Memory B cell (primary cell): ENCODE data around the gene TTLL12.

ENCODE experiments used
- ATAC-seq: fragments of 150-1000 bp; cut with Tn5 transposase; 2 replicates; pipeline ENCODE4 v1.10.0; 2021; ENCODE audit warnings: low read depth, mild to moderate bottlenecking, moderate library complexity
- DNase-seq, 2 donors: peaks; one replicate each; pipeline ENCODE4 v3.0.0; 2022; ENCODE audit warnings: low spot score in 2 of 2
- H3K27ac Mint-ChIP-seq: one replicate; pipeline ENCODE4 v1.8.0; 2022; ENCODE audit warnings: mild to moderate bottlenecking, moderate library complexity, mixed read lengths
- H3K27me3 Mint-ChIP-seq: one replicate; pipeline ENCODE4 v1.8.0; 2022; ENCODE audit warnings: mixed read lengths
- H3K36me3 Mint-ChIP-seq: one replicate; pipeline ENCODE4 v1.8.0; 2022; ENCODE audit warnings: mild to moderate bottlenecking, mixed read lengths
- H3K4me1 Mint-ChIP-seq: one replicate; pipeline ENCODE4 v1.8.0; 2022; ENCODE audit warnings: mixed read lengths
- H3K4me3 Mint-ChIP-seq: one replicate; pipeline ENCODE4 v1.8.0; 2022; ENCODE audit warnings: mild to moderate bottlenecking, moderate library complexity, mixed read lengths
- H3K9me3 Mint-ChIP-seq: one replicate; pipeline ENCODE4 v1.8.0; 2022; ENCODE audit warnings: mixed read lengths

The TTLL12 gene

GRCh38 chr22:43208703-43209522, 22.0 kb upstream of the TTLL12 start:
- H3K36me3 Mint-ChIP-seq: no peaks in the 10 kb centered on the region

DNA sequence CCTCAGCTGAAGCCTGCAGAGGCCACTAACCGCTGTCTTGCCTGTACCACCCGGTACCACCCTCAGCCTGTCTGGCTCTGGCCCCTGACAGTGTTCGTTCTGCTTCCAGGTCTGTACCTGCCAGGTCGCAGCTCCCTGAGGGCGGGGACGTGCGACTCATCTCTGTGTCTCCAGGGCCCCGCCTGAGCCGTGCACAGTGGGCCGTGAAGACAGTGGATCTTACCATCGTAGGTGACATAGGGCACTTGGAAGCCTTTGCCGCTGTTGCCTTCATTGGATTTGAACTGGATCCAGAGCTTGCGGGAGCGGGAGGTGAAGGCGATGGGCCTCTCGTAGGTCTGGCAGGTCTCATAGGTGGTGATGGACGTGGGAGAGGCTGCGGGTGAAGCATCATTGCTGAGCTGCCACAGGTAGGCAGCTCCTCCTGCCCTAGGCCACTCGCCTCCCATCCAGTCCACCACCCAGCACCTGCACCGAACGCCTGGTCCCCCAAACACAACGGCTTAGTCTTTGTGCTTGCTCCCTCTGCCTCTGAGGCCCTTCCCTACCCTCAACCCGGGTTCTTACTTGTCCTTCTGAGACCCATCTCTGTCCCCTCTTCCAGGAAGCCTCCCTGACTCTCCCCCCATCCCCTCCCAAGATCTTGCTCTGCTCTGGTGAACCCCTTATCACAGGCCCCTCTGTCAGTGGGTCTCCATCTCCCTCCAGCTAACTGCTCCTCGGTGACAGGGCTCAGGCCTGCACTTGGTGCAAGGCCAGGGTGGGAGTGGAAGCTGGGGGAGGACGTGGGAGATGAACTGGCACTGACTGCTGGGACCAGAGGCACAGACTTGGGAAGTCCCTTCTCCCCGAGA, 21.1 kb upstream of the TTLL12 start:
- no peak for DNase-seq
- Mint-ChIP-seq H3K27ac (no peak overlapping the region), H3K4me1 (peaks cover 10% of the 10 kb centered on the region), H3K36me3 (no peaks in the 10 kb centered on the region), H3K4me3 (no peak overlapping the region), H3K9me3 (no peaks in the 10 kb centered on the region), H3K27me3 (peaks cover 26% of the 10 kb centered on the region)
- ATAC-seq: no peak

More at GRCh38 chr22:43208703-43209522, 22.0 kb upstream of the TTLL12 start:
- ATAC-seq (no peak), DNase-seq (no peak)
- Mint-ChIP-seq H3K27ac (no peak overlapping the region), H3K4me1 (peaks cover 10% of the 10 kb centered on the region), H3K27me3 (peaks cover 26% of the 10 kb centered on the region), H3K9me3 (no peaks in the 10 kb centered on the region), H3K4me3 (no peak overlapping the region)

GRCh38 chr22:43207386-43207785, 20.5 kb upstream of the TTLL12 start:
- H3K4me3 Mint-ChIP-seq: no peak overlapping the region
- H3K27me3 Mint-ChIP-seq: peaks cover 26% of the 10 kb centered on the region
- ATAC-seq (no peak), DNase-seq (no peak)
- H3K9me3 Mint-ChIP-seq: no peaks in the 10 kb centered on the region
- peaks cover 10% of the 10 kb centered on the region for H3K4me1 Mint-ChIP-seq
- H3K36me3 Mint-ChIP-seq: no peaks in the 10 kb centered on the region
- no peak overlapping the region for H3K27ac Mint-ChIP-seq

GRCh38 chr22:43206509-43207161, 19.7 kb upstream of the TTLL12 start:
- ATAC-seq: no peak
- H3K27ac Mint-ChIP-seq: no peak overlapping the region

DNA sequence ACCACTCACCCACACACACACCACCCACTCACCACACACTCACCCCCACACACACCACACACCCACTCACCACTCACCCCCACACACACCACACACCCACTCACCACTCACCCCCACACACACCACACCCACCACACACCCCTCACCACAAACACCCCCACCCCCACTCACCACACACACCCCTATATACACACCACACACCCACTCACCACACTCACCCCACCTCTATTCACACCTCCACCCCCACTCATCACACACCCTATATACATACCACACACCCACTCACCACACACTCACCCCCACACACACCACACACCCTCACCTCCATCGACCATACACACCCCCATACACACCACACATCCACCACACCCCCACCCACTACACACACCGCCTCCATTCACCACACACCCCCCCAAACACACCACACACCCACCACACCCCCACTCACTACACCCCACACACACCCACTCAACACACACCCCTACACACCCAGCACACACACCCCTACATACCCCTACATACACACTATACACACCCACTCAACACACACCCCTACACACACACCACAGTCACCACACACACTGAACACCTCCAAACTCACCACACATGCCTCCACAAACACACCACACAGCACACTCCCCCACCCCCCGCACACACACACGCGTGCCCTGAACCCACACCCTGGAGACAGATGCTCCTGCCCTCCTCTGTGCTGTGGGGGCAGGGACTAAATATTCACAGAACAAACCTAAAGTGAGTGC, 19.0 kb upstream of the TTLL12 start:
- H3K27ac Mint-ChIP-seq: no peak overlapping the region
- no peaks in the 10 kb centered on the region for H3K9me3 Mint-ChIP-seq
- peaks cover 19% of the 10 kb centered on the region for H3K27me3 Mint-ChIP-seq
- no peak for DNase-seq
- no peak overlapping the region for H3K4me3 Mint-ChIP-seq
- no peak for ATAC-seq
- H3K4me1 Mint-ChIP-seq: peaks cover 10% of the 10 kb centered on the region
- no peaks in the 10 kb centered on the region for H3K36me3 Mint-ChIP-seq

More at GRCh38 chr22:43206509-43207161, 19.7 kb upstream of the TTLL12 start:
- Mint-ChIP-seq H3K4me3 (no peak overlapping the region), H3K4me1 (peaks cover 10% of the 10 kb centered on the region), H3K36me3 (no peaks in the 10 kb centered on the region), H3K27me3 (peaks cover 22% of the 10 kb centered on the region), H3K9me3 (no peaks in the 10 kb centered on the region)
- DNase-seq: no peak

DNA sequence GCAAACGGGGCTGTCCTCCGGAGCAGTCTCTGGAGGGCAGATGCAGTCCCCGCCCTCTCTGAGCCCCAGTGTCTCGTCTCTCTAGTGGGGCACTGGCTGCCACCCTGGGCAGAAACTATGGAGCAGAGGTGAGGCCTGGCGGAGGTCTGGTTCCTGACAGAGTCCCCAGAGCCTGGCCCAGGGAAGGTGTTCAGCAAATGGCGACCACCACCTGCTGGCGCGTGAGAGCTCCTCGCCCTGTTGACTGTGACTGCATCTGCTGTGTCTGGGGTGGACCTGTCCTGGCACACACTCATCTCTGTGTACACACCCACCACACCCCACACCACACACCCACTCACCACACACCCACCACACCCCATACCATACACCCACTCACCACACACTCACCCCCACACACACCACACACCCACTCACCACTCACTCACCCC, 18.3 kb upstream of the TTLL12 start:
- DNase-seq: no peak

DNA sequence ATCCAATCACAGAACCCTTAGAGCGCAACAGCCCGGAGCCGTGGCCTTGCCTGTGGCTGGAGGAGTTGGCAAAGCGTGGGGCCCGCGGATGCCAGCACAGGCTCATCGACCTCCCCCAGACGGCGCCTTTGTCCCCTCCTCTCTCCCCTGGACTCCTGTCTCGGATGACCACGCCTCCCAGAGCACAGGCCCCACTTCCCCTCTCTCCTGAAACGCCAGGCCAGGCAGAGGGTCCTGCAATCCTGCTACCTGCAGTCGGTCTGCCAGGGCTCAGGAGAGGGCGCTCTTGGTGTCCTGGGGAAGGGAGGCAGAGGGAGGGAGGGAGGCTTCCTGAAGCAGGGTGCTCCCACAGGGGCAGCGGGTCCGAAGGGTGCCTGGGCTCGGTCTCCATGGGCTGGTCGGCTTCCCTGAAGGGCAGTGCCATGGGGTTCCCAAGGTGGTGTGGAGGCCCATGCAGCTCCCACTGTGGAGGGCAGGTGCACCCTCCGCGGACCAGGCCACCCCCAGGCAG, 16.6 kb upstream of the TTLL12 start:
- Mint-ChIP-seq H3K36me3 (no peaks in the 10 kb centered on the region), H3K27me3 (peaks cover 27% of the 10 kb centered on the region), H3K4me3 (no peak overlapping the region), H3K9me3 (no peaks in the 10 kb centered on the region), H3K27ac (no peak overlapping the region), H3K4me1 (peaks cover 10% of the 10 kb centered on the region)
- ATAC-seq (no peak), DNase-seq (no peak)

More for the DNA sequence above, 18.3 kb upstream of the TTLL12 start:
- H3K4me1 Mint-ChIP-seq: peaks cover 10% of the 10 kb centered on the region
- no peaks in the 10 kb centered on the region for H3K36me3 Mint-ChIP-seq
- H3K27me3 Mint-ChIP-seq: peaks cover 19% of the 10 kb centered on the region
- no peak overlapping the region for H3K4me3 Mint-ChIP-seq
- ATAC-seq: no peak
- H3K27ac Mint-ChIP-seq: no peak overlapping the region
- no peaks in the 10 kb centered on the region for H3K9me3 Mint-ChIP-seq

DNA sequence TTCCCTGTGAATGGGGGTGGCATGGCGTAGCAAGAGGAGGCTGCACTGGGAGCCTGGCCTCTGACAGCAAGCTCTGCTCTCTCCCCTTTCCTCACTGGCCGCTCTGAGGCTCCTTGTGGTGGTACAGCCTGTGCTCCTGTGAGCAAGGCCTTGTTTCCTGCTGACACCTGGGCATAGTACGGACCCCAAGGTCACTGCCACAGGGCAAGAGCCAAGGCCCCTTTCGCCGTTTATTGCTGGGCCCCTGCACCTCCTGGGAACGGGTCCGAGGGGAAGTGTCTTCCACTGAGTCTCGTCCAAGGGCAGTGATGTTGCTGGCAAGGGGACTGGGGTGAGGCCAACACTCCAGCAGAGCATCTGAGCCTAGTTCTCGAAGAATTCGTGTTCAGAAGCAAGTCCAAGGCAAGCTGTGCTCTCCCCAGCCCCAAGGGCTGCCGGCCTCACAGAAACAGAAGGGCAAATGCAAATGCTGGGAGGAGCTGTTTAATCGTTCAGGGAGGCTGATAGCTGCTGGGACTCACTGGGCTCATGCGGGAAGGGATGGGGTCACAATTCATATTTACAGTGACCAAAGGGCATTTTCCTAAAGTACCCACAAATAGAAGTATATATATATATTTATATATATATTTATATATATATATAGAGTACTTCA, 15.9 kb upstream of the TTLL12 start:
- Mint-ChIP-seq H3K27me3 (peaks cover 26% of the 10 kb centered on the region), H3K36me3 (no peaks in the 10 kb centered on the region), H3K27ac (no peak overlapping the region), H3K4me1 (peaks cover 10% of the 10 kb centered on the region), H3K4me3 (no peak overlapping the region), H3K9me3 (no peaks in the 10 kb centered on the region)
- DNase-seq (no peak), ATAC-seq (no peak)

DNA sequence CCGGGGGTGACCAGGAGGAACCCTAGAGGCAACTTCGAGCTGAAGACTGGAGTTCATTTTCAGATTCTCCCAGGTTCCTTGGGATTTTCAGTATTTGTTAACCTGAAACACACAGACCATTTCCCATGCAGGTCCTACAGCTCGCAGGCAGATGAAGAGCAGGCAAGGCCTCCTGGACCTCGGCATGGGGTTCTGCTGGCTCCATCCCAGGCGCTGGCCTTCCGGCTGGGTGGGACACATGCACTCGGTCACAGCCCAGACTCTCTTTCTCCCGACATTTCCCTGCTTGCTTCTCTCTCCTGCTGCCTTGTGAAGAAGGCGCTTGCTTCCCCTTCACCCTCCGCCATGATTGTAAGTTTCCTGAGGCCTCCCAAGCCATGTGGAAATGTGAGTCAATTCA, 15.4 kb upstream of the TTLL12 start:
- DNase-seq (no peak), ATAC-seq (no peak)
- Mint-ChIP-seq H3K4me3 (no peak overlapping the region), H3K9me3 (no peaks in the 10 kb centered on the region), H3K4me1 (peaks cover 7% of the 10 kb centered on the region), H3K27ac (no peak overlapping the region), H3K27me3 (peaks cover 23% of the 10 kb centered on the region), H3K36me3 (no peaks in the 10 kb centered on the region)

- H3K4me3 Mint-ChIP-seq: no peak overlapping the region
- peaks cover 7% of the 10 kb centered on the region for H3K4me1 Mint-ChIP-seq
- ATAC-seq: no peak
- no peaks in the 10 kb centered on the region for H3K9me3 Mint-ChIP-seq
- DNase-seq: no peak
- H3K27me3 Mint-ChIP-seq: peaks cover 22% of the 10 kb centered on the region
- H3K27ac Mint-ChIP-seq: no peak overlapping the region
- no peaks in the 10 kb centered on the region for H3K36me3 Mint-ChIP-seq
Observed at GRCh38 chr22:43201486-43202219, 14.7 kb upstream of the TTLL12 start.

GRCh38 chr22:43200555-43200954, 13.6 kb upstream of the TTLL12 start:
- ATAC-seq: no peak
- H3K27ac Mint-ChIP-seq: no peak overlapping the region
- no peak overlapping the region for H3K4me3 Mint-ChIP-seq
- H3K9me3 Mint-ChIP-seq: no peaks in the 10 kb centered on the region
- no peaks in the 10 kb centered on the region for H3K4me1 Mint-ChIP-seq
- no peak for DNase-seq
- no peaks in the 10 kb centered on the region for H3K36me3 Mint-ChIP-seq
- H3K27me3 Mint-ChIP-seq: peaks cover 19% of the 10 kb centered on the region

- no peak overlapping the region for H3K4me3 Mint-ChIP-seq
- no peak overlapping the region for H3K27ac Mint-ChIP-seq
- no peaks in the 10 kb centered on the region for H3K9me3 Mint-ChIP-seq
- DNase-seq (no peak), ATAC-seq (no peak)
- no peaks in the 10 kb centered on the region for H3K36me3 Mint-ChIP-seq
- no peaks in the 10 kb centered on the region for H3K4me1 Mint-ChIP-seq
- H3K27me3 Mint-ChIP-seq: peaks cover 20% of the 10 kb centered on the region
Observed at GRCh38 chr22:43200031-43200430, 13.1 kb upstream of the TTLL12 start.
